ENCODE measurements around the gene FER. TPM values are rescaled to one million over a fixed set of nuclear protein-coding genes. Genes with fewer than 3 reads are reported as not detected.
"Not testable (repeated sequence)": the region's sequence is repeated elsewhere in the genome, so short reads cannot be mapped to it uniquely, and the experiment has no call there.

The FER gene
- total and polyA plus RNA-seq, 8 donors = 1.7 to 218 (median 24.0) TPM

DNA sequence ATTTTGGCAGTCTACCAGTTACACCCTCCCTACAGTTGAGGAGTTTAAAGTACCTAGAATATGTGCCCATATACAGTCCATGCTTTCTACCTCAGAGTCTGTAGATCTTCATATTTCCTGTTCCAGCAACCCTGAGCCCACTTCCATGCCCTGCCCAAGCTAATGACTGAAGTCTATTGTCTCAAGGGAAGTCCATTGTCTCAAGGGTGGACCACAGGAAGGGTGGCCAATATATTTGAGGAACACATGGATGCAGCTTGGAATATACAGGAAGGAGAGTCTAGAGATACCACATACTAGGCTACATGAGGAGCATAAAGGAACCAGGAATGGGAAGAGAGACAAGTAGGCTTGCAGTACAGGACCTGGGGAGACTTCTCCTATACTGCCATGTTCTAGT, 274.4 kb downstream of the FER start:
- Histone ChIP-seq H3K36me3 (peaks cover 0 to 9% (median 7%) of the 10 kb centered on the region in 4 donors), H3K27me3 (no peaks in the 10 kb centered on the region), H3K9me3 (peaks cover 0 to 6% (median 0%) of the 10 kb centered on the region in 4 donors), H3K27ac (no peak overlapping the region), H3K4me1 (no peaks in the 10 kb centered on the region), H3K4me3 (no peak overlapping the region)
- intact Hi-C loops (cut with DNase I; ENCODE audit: low total_unique reads) = no loop called here
- DNase-seq = no peak
- TF ChIP-seq, protein P1, sequence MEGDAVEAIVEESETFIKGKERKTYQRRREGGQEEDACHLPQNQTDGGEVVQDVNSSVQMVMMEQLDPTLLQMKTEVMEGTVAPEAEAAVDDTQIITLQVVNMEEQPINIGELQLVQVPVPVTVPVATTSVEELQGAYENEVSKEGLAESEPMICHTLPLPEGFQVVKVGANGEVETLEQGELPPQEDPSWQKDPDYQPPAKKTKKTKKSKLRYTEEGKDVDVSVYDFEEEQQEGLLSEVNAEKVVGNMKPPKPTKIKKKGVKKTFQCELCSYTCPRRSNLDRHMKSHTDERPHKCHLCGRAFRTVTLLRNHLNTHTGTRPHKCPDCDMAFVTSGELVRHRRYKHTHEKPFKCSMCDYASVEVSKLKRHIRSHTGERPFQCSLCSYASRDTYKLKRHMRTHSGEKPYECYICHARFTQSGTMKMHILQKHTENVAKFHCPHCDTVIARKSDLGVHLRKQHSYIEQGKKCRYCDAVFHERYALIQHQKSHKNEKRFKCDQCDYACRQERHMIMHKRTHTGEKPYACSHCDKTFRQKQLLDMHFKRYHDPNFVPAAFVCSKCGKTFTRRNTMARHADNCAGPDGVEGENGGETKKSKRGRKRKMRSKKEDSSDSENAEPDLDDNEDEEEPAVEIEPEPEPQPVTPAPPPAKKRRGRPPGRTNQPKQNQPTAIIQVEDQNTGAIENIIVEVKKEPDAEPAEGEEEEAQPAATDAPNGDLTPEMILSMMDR (IDR thresholded peaks at IDR 0.05) = no peak
- TF ChIP-seq POLR2A (IDR thresholded peaks at IDR 0.05) (no peak), POLR2AphosphoS5 (IDR thresholded peaks at IDR 0.05) (no peak), EP300 (IDR thresholded peaks at IDR 0.05) (no peak)

DNA sequence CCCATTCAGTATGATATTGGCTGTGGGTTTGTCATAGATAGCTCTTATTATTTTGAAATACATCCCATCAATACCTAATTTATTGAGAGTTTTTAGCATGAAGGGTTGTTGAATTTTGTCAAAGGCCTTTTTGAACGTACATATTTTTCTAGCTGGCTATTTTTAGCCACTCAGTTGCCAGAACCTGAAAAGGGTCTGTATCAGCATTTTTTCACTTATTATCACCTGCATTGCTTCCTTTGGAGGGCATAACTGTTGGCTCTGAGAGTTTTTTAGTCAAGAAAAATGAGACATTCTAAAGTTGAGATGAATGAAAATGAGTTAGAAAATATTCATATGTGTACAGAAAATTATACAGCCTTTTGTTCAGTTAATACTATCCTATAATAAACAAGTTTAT, 278.0 kb downstream of the FER start:
- H3K36me3 ChIP-seq; DNase-seq; H3K9me3 ChIP-seq; intact Hi-C loops (cut with DNase I; ENCODE audit: low total_unique reads); H3K4me1 ChIP-seq; H3K27ac ChIP-seq; H3K27me3 ChIP-seq; H3K4me3 ChIP-seq: not testable (repeated sequence)
- 0 to 65% (median 42%) methylated on average over 1 of the region's 1 CpG for WGBS, 5 donors

DNA sequence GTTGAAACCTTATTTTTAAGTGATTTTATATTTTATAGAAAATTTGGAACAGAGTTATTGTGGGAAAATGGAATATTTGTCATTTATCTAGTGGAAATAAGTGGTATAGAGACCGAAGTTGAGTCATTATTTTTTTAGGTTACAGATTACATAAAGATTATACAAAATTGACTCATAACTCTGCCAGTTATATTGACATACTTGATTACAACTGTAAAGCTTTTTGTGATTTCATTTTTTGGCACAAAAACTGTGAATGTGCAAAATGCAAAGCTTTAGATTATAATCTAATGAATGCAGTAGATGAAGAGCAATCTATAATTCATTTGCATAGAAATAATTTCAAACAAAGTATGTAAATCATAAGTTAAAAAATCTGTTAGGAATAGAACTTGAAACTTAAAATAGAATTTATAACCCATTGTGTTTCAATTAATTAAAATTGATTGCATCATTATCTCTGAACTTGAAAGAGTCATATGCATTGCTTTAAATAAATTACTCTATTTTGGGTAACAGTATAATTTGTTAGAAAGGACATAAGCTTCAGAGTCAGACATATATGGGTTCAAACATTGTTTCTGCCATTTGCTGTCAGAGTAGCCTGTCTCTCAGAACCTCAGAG, 280.4 kb downstream of the FER start:
- intact Hi-C loops (cut with DNase I; ENCODE audit: low total_unique reads) = no loop called here
- Histone ChIP-seq H3K27ac (no peak overlapping the region), H3K9me3 (peaks cover 0 to 6% (median 0%) of the 10 kb centered on the region in 4 donors), H3K4me3 (no peak overlapping the region), H3K27me3 (no peaks in the 10 kb centered on the region), H3K4me1 (no peaks in the 10 kb centered on the region), H3K36me3 (peaks cover 0 to 9% (median 7%) of the 10 kb centered on the region in 4 donors)
- no peak for TF ChIP-seq POLR2A (IDR thresholded peaks at IDR 0.05)
- TF ChIP-seq EP300 (IDR thresholded peaks at IDR 0.05) = no peak
- TF ChIP-seq, protein P1 (IDR thresholded peaks at IDR 0.05) = no peak
- no peak for TF ChIP-seq POLR2AphosphoS5 (IDR thresholded peaks at IDR 0.05)
- 46 to 69% (median 65%) methylated on average over 1 of the region's 1 CpG for WGBS, 5 donors
- no peak for DNase-seq

DNA sequence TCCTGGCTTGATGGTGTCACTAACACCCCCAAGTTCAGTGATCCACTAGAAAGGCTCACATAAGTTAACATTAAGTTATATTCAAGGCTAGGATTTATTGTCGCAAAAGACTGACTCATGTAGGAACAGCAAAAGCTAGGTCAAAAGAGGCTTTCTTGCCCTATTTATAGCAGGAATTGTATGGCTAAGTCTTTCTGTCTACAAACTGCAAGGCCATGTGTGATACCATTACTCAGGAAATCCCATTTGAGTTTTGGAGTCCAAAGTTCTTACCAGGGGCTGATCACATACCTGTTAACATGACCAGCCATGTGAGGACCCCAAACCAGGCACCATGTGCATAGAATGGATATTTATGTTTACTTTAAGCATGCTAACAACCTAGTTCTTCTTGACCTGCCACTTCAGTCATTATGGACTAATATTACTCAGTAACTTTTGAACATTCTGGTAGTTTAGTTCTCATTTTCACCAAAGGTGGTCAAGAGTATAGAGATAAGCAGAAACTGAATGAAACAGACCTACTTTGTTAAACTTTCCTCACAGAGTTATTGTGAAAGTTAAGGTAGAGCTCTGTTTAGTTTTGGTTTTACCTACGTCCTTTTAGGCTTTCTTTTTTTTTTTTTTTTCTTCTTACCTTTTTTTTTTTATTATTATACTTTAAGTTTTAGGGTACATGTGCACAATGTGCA, 281.1 kb downstream of the FER start:
- H3K4me3 ChIP-seq = no peak overlapping the region
- peaks cover 0 to 9% (median 7%) of the 10 kb centered on the region in 4 donors for H3K36me3 ChIP-seq
- no peak overlapping the region for H3K27ac ChIP-seq
- intact Hi-C loops (cut with DNase I; ENCODE audit: low total_unique reads) = no loop called here
- 80 to 92% (median 86%) methylated on average over 2 of the region's 2 CpGs for WGBS, 5 donors
- H3K4me1 ChIP-seq = no peaks in the 10 kb centered on the region
- peaks cover 0 to 6% (median 0%) of the 10 kb centered on the region in 4 donors for H3K9me3 ChIP-seq
- no peak for TF ChIP-seq POLR2AphosphoS5 (IDR thresholded peaks at IDR 0.05)
- no peak for TF ChIP-seq POLR2A (IDR thresholded peaks at IDR 0.05)
- no peak for TF ChIP-seq EP300 (IDR thresholded peaks at IDR 0.05)
- TF ChIP-seq, protein P1 (IDR thresholded peaks at IDR 0.05) = no peak
- no peaks in the 10 kb centered on the region for H3K27me3 ChIP-seq
- no peak for DNase-seq

DNA sequence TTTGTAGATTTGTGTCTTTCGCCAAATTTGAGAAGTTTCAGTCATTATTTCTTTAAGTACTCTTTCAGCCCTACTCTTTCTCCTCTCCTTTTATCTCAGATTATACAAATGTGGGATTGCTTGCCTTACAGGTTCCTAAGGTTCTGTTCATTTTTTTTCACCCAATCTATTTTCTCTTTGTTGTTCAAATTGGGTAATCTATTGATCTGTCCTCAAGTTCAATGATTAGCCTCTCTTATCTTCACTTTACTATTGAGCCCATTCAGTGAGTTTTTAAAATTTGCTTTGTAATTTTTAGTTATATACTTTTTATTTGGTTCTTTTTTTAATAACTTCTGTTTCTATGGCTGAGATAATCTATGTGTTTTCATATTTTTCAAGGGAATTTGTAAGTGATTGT, 282.1 kb downstream of the FER start:
- H3K36me3 ChIP-seq = no peaks in the 10 kb centered on the region
- no peak overlapping the region for H3K27ac ChIP-seq
- 91 to 100% (median 100%) methylated on average over 1 of the region's 1 CpG for WGBS, 5 donors
- H3K4me1 ChIP-seq = no peaks in the 10 kb centered on the region
- no peak overlapping the region for H3K4me3 ChIP-seq
- no peak for DNase-seq
- H3K27me3 ChIP-seq = no peaks in the 10 kb centered on the region
- H3K9me3 ChIP-seq = no peaks in the 10 kb centered on the region
- intact Hi-C loops (cut with DNase I; ENCODE audit: low total_unique reads) = no loop called here
- no peak for TF ChIP-seq POLR2A (IDR thresholded peaks at IDR 0.05)
- no peak for TF ChIP-seq EP300 (IDR thresholded peaks at IDR 0.05)
- TF ChIP-seq POLR2AphosphoS5 (IDR thresholded peaks at IDR 0.05) = no peak
- TF ChIP-seq, protein P1 (IDR thresholded peaks at IDR 0.05) = no peak
